ENCODE measurements around the gene CPEB1. TPM values are rescaled to one million over a fixed set of nuclear protein-coding genes. Genes with fewer than 3 reads are reported as not detected.

The CPEB1 gene
- total RNA-seq, 4 donors from 2014 or later, result 0.15 to 2.9 (median 1.3) TPM

GRCh38 chr15:82624438-82624837, 22.7 kb downstream of the CPEB1 start:
- intact Hi-C loops (cut with DNase I; ENCODE audit: low total_unique reads), result no loop called here
- TF ChIP-seq, protein P1, sequence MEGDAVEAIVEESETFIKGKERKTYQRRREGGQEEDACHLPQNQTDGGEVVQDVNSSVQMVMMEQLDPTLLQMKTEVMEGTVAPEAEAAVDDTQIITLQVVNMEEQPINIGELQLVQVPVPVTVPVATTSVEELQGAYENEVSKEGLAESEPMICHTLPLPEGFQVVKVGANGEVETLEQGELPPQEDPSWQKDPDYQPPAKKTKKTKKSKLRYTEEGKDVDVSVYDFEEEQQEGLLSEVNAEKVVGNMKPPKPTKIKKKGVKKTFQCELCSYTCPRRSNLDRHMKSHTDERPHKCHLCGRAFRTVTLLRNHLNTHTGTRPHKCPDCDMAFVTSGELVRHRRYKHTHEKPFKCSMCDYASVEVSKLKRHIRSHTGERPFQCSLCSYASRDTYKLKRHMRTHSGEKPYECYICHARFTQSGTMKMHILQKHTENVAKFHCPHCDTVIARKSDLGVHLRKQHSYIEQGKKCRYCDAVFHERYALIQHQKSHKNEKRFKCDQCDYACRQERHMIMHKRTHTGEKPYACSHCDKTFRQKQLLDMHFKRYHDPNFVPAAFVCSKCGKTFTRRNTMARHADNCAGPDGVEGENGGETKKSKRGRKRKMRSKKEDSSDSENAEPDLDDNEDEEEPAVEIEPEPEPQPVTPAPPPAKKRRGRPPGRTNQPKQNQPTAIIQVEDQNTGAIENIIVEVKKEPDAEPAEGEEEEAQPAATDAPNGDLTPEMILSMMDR (IDR thresholded peaks at IDR 0.05), result no peak
- TF ChIP-seq POLR2A (IDR thresholded peaks at IDR 0.05), result no peak
- WGBS, 2 donors, result 87% methylated on average over 3 of the region's 3 CpGs
- DNase-seq (ENCODE audit: low spot score in 2 of 2), result no peak
- no peak overlapping the region for H3K4me3 ChIP-seq (ENCODE audit: low read depth, poor library complexity, severe bottlenecking)

- intact Hi-C loops (cut with DNase I; ENCODE audit: low total_unique reads), result no loop called here
- DNase-seq (ENCODE audit: low spot score in 2 of 2), result no peak
- no peak overlapping the region for H3K4me3 ChIP-seq (ENCODE audit: low read depth, poor library complexity, severe bottlenecking)
- whole genome bisulfite sequencing, 2 donors, result 74 to 81% methylated on average over 2 of the region's 2 CpGs
- TF ChIP-seq, protein P1 (IDR thresholded peaks at IDR 0.05), result no peak
- no peak for TF ChIP-seq POLR2A (IDR thresholded peaks at IDR 0.05)
Observed at GRCh38 chr15:82624008-82624407, 23.2 kb downstream of the CPEB1 start.

GRCh38 chr15:82621970-82622369, 25.2 kb downstream of the CPEB1 start:
- intact Hi-C loops (cut with DNase I; ENCODE audit: low total_unique reads), result no loop called here
- DNase-seq (ENCODE audit: low spot score in 2 of 2), result no peak
- TF ChIP-seq POLR2A (IDR thresholded peaks at IDR 0.05), result no peak
- TF ChIP-seq, protein P1 (IDR thresholded peaks at IDR 0.05), result no peak
- 65 to 80% methylated on average over 1 of the region's 1 CpG for WGBS, 2 donors
- no peak overlapping the region for H3K4me3 ChIP-seq (ENCODE audit: low read depth, poor library complexity, severe bottlenecking)

DNA sequence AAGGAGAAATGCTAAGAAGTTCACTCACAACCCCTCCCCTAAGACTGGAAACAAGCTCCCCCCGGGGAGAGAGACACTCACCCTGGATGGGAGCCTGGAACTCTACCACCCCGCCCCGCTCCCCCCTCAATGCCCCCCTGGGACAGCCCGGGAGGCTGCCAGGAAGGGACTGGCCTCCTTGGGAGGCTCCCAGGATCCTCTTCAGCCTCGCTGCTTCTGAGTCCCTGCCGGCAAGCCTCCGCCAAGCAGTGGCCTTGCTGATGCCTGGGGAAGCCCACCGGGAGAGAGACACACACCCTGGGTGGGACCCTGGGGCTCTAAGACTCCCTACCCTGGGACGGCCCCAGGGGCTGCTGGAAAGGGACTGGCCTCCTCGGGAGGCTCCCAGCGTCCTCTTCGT, 33.4 kb downstream of the CPEB1 start:
- WGBS, 2 donors, result 24 to 41% methylated on average over 7 to 12 of the region's 12 CpGs
- DNase-seq (ENCODE audit: low spot score in 2 of 2), result no peak
- no peak for TF ChIP-seq POLR2A (IDR thresholded peaks at IDR 0.05)
- TF ChIP-seq, protein P1 (IDR thresholded peaks at IDR 0.05), result no peak
- H3K4me3 ChIP-seq (ENCODE audit: low read depth, poor library complexity, severe bottlenecking), result no peak overlapping the region
- intact Hi-C loops (cut with DNase I; ENCODE audit: low total_unique reads), result no loop called here

- DNase-seq (ENCODE audit: low spot score in 2 of 2), result no peak
- H3K4me3 ChIP-seq (ENCODE audit: low read depth, poor library complexity, severe bottlenecking), result no peak overlapping the region
- TF ChIP-seq, protein P1 (IDR thresholded peaks at IDR 0.05), result no peak
- no peak for TF ChIP-seq POLR2A (IDR thresholded peaks at IDR 0.05)
- WGBS, 2 donors, result 86 to 90% methylated on average over 4 of the region's 4 CpGs
- intact Hi-C loops (cut with DNase I; ENCODE audit: low total_unique reads), result no loop called here
Observed at GRCh38 chr15:82611348-82611747, 35.8 kb downstream of the CPEB1 start.

DNA sequence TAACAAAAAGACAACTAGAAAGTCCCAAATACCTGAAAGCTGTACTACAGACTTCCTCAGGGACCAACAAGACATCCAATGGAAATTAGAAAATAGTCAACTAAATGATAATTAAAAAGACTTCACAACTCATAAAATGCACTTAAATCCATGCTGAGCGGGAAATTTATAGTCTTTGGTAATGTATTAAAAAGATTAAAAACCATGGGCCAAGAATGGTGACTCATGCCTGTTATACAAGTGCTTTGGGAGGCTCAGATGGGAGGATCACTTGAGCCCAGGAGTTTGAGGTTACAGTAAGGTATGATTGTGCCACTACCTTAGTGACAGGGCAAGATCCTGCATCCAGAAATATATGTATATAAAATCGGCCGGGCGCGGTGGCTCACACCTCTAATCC, 45.0 kb downstream of the CPEB1 start:
- intact Hi-C loops (cut with DNase I; ENCODE audit: low total_unique reads), result no loop called here
- TF ChIP-seq, protein P1 (IDR thresholded peaks at IDR 0.05), result no peak
- no peak for TF ChIP-seq POLR2A (IDR thresholded peaks at IDR 0.05)
- no peak overlapping the region for H3K4me3 ChIP-seq (ENCODE audit: low read depth, poor library complexity, severe bottlenecking)
- DNase-seq (ENCODE audit: low spot score in 2 of 2), result no peak
- WGBS, 2 donors, result 77 to 79% methylated on average over 5 of the region's 5 CpGs

All from lower leg skin (tissue), 4 donors.